ENCODE results near the gene CYP3A4.

DNA sequence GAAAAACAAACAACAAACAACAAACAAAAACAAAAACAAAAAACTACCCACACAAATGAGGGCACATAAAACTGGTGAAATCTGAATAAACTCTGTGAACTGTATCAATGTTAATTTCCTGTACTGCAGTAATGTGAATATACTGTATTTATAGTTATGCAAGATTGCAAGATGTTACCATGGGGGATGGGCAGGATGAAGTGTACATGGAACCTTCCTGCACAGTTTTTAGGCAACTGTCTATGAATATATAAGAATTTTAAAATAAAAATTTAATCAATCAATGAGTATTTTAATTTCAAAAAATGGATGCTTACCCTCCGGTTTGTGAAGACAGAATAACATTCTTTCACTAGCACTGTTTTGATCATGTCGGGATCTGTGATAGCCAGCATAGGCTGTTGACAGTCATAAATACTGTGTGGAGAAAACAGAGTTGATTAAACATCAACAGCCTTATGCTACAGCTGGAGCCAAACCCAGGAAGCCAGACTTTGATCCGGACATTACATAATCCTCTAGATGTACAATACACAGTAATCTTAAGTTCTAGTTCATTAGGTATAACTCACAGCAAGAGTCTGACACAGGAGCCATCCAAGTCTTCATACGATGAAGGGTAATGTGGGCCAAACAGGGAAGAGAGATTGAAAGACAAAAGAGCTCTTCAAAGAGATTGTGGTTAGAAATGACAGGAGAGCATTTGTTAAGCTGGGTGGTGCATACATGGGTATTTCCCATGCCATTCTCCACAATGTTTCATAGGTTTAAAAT, 63.8 kb downstream of the CYP3A4 start:
- TF ChIP-seq CTCF (IDR thresholded peaks at IDR 0.05) (no peak), EP300 (IDR thresholded peaks at IDR 0.05) (no peak)
